T-helper 1 cell (primary cell): ENCODE data around the gene LIX1.
"Not testable (repeated sequence)": the region's sequence is repeated elsewhere in the genome, so short reads cannot be mapped to it uniquely, and the experiment has no call there.

ENCODE experiments used
- DNase-seq, 5 donors: peaks; one replicate each; pipeline ENCODE4 v3.0.0-alpha.2; 2012 to 2020

LIX1 gene

DNA sequence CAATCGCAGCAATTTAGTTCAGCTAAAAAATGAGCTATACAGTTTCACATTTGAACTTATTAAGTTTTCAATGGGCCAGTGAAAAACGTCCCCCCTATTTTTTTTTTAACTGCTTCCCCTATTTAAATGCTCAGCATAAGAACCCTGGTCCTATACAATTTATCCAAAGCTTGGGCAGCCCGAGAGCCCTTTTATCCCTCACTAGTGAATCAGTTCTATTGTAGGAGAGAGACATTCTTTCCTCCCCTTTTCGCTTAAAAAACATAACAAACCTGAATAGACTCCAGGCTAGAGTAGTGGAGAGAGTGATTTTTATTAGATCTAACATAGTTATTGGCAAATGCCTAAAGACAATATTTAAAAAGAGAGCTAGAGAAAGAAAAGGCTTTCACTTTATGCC is 1.4 kb downstream of the LIX1 start:
- no peak for DNase-seq

DNA sequence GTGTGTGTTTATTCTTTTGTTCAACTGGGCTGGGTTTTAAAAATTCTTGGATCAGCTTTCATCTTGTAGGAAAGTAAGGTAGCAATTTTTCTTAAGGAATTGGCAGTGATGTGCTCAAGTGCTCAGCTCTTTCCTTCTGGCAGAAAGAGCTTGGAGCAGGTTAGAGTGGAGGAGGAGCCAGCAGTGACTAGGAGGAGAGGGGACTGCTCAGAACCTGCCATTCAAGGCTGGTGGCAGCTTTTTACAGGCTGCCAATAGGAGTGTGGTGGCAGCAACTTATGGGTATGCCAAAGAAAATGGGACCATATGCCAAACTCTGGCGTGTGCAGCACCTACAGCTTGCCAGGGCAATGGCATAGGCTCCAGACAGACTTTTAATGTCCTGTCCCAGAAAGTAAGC is 2.2 kb downstream of the LIX1 start:
- not testable (repeated sequence) for DNase-seq

DNA sequence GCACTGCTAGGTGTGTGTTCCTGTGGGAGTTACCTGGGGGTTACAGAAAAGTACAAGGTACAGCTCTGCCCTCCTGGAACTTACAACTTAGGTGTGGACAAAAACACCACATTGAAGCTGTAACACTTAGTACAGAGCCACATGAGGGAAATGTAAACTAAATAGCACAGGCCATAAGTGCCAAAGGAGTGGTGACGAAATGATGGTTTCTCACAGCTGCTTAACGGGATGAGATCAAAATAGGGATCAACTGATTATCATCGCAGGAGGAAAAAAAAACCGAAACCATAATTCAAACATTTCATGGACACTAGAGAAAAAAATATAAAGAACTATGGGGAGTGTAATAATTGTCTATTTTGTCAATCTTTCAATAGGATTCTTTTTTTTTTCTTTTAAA is 5.9 kb downstream of the LIX1 start:
- DNase-seq = no peak

DNA sequence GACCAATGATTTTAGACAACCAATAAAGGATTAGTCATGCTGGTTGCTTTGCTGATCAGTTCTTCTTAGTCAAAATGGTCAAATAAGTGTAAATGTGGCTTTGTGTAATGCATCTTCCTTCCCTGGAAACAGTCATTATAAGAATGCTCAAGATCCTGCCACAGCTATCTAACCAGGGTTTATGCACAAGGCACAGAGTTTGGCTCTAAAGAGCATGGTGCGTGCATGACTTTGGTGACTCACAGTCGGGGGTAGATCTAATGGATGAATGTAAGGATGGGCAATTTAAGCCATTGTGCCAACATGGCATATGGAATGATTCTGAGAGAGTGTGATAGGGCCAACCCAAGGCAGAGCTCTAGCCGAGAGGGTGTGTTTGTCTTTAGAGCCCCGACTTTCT is 6.5 kb downstream of the LIX1 start:
- peak in 1 of 5 donors; percentile 79 for DNase-seq

DNA sequence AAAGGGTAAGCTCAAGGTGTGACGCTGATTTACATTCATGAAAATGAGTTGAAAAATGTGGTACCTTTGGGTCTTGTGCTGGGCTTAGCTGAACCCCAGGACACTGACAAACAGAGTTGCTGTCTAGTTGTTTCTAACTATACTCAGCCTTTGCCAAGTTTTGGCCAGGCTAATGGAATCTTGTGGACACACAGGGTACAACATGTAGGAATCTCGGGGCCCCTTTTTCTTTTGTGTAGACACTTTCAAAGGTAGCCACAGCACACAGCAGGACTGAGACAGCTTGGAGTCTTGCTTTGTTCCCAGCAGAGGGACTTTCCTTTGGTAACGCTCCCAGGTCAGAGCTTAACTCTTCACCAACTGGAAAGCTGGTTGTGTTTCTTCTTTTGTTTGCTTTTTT is 7.8 kb downstream of the LIX1 start:
- DNase-seq = no peak

DNA sequence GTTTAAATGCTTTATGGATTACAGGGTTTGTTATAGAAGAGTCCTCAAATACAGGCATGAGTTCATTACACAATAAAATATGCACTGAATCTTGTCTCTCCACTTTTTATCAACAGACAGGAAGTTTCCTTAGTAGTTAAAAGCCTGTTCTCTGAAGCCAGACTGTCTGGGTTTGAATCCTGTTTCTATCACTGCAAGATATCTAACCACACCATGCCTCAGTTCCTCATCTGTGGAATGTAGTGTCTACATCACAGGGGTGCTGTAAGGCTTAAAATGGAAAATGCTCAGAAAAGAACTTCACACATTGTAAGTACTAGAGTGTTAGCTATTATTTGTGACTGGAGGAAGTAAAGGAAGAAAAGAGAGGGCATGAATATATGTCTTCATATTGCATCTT is 9.3 kb downstream of the LIX1 start:
- no peak for DNase-seq

DNA sequence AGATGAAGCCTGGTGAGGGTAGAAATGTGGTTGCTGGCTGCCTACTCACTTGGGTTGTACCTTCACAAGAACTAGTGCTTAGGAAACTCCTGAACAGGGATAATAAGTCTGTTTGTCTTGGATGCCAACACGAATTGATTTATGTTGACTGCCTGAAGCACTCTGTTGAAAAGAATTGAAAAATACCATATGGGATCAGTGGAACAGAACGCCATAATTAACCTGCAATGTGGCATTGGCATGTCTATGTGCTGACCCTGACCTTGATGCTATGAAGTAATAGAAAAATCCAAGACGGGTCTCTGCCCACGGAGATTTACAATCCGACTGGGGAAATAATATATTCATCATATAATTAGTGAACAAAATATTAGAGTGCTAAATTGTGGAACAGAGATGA is 10.5 kb downstream of the LIX1 start:
- no peak for DNase-seq

DNA sequence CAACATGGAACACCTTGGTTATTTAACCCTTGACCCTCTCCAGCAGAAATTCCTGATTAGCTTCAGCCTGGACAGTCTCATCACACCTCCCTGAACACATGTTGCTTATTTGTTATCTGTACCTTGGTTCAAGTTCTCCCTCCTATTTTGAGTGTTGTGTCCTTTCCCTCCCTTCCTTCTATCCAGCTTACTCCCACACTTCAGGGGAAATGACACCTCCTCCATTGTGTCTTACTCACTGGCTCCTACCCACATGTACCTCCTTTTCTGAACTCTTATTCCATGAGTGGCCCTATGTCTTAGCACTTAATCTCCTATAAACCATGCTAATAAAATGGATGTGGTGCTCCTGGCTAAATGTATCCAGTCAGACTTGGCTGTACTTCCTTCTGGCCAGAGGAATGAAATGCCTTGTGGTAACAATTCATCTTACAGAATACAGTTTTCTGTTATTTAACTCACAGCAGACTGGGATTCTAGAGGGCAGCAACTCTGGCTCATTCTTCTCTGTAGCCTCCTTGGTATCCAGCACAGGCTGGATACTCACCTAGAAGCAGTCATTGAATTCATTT is 11.2 kb downstream of the LIX1 start:
- DNase-seq = no peak

DNA sequence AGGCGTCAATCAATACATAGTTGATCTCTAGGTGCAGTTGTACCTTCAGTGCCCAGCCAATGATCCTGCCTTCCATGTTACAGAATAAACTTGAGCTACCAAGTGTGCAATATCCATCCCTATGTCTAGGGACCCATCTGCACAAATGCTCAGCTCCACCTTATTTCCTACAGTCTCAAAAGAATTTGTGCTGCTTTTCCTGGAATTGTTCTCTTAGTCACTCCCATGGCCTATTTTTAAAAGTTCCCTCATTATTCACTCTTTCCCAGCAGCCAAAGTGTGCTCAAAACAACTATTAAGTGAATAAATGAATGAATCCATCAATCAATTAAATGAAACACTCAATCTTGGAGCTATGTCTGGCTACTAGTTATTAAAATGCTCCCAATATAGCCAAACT is 14.7 kb downstream of the LIX1 start:
- DNase-seq = no peak

DNA sequence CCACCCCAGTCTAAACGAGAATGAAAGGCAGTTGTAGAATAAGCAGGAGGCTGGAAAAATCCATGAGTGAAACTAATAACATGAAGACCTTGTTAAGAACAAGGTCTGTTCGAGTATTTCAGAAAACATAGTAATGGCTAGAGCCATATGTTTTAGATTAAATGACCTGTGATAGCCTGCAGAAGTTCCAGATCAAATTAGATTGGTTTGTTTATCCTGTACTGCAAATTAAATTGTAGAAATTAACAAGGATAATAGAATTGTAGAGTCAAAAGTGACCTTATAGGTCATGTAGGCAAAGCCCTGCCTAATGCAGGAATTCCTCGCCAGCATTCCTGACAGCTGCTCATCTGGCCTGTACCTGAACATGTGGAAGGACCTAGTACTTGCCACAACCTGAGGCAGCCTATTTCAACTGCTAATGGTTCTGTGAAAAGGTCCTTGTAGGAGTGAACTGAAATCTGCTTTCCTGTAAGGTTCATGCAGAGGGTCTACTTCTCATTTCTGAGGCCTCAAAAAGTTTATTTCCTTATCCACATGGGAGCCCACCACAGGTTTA is 17.2 kb downstream of the LIX1 start:
- DNase-seq = no peak

DNA sequence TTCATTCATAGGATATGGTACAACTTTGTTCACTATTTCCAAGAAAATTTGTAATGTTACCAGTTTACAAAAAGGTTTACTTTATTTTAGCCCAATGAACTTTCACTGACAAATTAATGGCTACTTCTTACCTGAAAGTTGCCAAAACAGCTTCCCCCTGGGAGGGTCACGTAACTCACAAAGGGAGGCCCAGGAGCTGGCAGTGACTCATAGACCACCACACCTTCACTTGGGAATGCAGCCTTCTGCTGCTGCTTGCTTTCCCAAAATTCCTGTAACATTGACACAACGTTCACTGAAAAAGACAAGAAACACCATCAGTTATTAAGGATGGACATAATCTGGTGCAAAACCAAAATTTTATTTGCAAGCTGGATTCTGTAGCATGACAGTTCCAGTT is 18.1 kb downstream of the LIX1 start:
- no peak for DNase-seq

DNA sequence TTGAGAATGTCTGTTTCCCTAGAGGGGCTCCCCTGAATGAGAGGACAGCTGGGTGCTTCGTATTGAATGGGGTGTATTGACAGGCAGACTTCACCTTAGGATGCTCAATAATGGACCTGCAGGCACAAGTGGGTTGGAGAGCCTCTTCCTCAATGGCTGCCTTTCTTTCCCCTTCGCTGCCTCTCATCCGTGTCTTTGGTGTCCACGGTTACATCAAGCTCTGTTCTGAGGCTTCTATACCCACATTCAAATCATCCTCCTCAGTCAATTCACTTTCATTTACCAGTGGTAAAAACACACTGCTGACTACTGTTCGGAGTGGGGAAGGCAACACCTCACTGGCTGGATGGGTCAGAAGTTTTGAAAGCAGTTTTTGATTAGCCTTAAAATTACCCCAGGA is 20.6 kb downstream of the LIX1 start:
- no peak for DNase-seq

DNA sequence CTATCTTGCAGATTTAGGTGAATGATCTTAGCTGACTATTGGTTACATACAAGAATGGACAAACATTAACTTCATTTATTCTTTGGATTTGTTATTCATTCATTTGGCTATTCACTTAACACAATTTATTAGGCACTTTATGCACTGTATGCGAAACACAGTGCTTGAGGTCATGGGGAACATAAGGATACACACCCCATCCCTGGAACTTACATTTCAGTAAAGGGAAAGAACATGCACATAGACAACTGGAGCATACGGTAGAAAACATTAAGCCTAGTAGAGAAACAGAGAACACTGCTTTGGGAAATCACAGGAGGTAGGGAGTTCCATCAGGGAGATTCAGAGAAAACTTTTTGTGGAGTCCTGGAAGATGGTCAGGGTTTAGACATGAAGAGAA is 22.2 kb downstream of the LIX1 start:
- no peak for DNase-seq

DNA sequence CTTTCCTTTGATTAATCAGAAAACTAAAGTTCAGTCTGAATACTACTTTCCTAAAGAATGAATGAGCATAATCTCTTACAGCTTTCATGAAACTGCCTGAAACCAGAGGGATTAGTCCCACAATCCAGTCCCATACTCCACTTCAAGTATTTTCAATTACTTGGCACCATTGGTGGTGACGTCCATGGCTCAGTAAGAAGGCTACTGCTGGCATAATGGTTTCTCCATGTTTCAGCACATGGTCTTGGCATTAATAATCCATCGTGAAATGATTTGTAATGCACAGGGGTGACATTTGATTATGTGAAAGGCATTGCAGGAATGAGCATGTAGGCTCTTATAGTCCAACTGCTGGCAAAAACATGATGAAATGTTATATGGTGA is 23.4 kb downstream of the LIX1 start:
- DNase-seq = no peak

DNA sequence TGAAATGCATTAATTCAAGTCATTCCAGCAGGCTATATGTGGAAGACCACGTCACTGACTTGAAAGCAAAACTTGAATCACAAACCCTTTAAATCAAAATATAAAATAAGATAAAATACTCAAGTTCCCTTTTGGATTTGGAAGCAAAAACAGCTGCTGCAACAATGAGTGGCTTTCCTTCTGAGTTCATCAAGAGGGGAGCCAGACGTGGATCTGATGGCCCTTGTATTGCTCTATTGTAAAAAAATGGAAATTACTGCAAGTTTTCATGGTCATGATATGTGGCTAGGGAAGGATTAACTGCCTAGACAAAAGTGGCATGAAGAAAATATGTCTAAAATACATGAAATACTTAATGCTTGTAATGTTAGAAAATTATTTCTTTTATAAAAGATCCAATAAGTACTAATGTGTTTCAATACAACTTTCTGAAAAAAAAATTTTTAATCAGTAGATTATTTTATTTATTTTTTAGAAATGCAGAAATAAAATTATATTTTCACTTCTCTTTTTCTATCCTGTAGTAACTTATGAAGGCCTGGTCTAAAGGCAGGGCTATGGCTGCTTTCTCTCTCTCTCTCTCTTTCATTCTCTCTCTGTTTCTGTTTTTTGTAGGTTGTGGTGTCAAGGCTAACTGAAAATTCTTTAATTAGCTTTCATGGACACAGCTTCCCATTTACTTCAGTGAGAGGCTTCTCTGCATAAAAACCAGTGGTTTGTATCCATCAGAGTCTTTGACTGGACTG is 24.0 kb downstream of the LIX1 start:
- no peak for DNase-seq

DNA sequence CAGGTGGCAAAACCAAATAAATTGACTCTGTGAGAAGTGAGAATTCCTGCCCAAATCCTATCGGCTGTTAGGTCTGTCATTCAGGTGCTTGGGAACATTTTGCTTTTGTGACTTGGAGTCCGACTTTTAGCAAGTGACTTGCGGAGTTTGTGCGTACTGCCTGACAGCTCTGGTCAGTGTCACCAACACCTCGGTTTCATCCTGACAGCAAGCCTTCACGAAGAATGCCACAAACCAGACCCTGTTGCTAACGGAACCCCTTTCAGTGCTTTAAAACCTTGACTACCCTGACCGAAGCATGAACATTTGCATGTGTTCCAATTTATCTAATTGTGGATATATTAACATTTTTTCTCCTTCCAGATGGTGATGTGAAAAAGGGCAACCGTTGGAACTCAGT is 26.5 kb downstream of the LIX1 start:
- no peak for DNase-seq

DNA sequence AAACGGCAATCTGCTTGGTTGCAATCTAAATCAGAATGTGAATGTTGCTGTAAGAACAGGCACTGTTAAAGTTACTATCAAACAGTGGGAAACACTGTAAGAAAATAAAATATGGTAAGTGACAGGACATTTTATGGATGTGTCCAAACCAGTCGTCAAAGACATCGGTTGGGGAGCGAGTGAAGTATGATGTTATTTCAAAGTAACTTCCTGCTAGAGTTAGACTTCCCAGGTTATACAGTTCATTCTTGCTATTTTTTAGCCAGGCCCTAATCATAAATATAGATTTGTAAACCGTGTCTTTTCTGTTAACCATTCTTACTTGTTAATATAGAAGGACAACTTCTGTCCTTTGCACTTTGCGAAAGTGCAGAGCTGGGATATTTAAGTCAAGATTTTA is 30.2 kb downstream of the LIX1 start:
- DNase-seq = no peak

DNA sequence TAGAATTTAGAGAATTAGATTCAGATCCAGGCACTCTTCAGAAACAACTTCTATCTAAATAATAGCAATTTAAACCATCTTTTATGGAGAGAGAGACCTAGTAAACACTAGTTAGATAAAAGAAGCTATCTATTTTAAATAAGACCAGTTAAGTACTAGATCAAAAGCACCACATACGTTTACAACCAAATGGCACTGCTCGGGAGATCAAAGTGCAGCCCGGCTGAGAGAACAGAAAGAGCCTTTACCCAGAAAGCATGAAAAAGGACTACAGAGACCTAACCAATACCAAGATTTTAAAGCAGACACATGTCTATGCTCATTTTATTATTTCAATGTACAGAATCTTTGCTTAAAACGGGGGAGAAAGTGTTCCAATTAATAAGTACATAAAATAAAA is 30.8 kb downstream of the LIX1 start:
- DNase-seq = no peak

DNA sequence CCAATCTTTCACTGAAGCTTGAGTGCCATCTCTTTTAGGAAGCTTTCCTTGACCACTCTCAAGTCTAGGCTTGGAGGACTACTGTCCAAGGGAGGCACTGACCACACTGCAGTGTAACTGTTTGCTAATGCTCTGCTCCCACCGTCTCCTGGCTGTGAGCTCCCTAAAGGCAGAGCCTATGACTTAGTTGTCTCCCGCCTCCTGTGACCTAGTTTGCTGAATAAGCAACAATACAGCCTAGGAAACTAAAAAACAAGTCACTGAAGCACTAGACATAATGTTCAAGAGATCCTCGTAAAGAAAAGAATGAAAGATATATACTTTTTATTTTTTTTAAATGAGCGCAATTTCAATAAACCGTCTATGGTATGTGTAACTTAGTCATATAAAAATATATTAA is 31.4 kb downstream of the LIX1 start:
- no peak for DNase-seq

DNA sequence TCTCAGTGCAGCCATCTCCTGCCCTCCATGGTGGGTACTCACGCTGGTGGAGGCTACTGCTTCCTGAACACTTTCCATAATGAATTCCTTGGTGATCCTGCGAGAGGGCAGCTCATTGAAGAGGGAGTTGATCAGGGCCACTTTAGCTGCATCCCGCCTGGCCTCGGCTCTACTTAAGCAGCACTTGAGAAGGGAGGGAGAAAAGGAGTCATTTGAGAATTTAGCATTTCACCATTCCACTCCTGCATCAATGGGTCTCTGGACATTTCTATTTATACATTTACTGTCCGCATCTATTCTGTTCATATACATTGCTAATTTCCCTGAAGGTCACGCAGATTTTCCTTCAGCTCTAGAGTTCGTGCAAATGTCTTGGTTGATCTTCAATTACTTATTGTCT is 35.1 kb downstream of the LIX1 start:
- no peak for DNase-seq

DNA sequence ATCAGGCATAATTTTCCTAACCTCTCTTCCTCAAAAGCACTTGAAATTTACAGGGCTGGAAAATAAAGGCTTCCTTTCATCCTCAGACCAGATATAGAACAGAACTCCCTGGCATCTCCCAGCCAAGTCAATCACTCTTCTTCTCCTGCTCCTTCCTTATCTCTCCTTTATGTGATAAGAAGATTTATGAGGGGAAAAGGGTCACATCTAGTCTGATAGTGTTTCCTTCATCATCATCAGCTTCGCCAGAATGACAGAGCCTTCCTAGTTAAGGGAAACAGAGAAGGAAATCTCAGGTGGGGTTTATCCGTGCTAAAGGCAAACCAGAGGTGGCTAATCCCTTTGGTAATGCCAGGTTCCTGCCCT is 36.2 kb downstream of the LIX1 start:
- DNase-seq = no peak

DNA sequence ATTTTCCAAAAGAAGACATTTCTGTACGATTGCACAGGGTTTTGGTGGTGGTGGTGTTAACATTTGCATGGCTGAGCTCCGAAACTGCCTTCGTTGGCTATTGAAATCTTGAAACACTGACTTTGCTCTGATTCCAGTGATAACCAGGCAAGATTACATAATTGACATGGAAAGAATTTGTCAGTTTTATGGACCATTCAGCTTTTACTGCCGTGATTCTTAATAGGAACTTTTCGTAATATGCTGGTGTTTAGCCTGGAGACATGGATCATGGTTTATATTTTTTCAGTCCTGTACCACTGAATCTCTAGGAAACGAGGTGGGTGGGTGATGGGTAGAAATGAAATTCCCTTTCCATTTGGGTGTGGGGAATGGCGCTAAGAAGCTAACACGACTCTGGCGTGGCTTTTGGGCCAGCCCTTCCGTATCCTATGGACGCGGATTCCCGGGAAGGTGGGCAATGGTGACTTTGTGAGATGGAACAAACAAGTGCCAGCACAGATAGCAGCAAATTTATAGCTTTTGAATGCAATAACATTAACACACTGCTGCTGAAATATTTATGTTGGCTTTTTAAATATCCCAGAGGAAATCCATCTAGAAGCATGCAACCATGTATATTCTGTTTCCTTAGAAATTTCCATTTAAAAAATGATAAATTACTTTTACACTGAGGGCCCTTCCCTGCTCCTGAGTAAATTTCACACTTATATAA is 36.8 kb downstream of the LIX1 start:
- DNase-seq = no peak

DNA sequence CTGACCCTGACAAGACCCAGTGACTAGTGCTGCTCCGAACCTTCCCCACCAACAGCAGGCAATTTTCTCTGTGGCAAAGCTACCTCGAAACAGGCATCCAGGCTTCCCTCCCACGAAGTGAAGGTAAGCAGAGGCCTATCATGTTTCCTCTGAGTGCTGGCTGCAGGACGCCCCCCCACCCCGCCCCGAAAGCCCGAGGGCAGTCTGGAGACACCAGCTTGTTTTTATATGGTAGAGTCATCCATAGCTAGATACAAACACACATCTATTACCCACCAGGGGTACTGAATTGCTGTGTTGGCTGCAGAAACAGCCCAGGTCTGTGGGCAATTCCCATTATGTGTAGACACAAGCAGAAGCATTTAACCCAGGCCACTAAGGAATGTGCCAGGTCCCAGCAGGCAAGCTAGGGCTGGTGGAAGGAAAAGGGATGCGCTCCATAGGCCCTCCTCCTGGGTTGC is 40.4 kb downstream of the LIX1 start:
- DNase-seq = no peak
